Measurements from ENCODE around the gene PRSS38.

Gene PRSS38

DNA sequence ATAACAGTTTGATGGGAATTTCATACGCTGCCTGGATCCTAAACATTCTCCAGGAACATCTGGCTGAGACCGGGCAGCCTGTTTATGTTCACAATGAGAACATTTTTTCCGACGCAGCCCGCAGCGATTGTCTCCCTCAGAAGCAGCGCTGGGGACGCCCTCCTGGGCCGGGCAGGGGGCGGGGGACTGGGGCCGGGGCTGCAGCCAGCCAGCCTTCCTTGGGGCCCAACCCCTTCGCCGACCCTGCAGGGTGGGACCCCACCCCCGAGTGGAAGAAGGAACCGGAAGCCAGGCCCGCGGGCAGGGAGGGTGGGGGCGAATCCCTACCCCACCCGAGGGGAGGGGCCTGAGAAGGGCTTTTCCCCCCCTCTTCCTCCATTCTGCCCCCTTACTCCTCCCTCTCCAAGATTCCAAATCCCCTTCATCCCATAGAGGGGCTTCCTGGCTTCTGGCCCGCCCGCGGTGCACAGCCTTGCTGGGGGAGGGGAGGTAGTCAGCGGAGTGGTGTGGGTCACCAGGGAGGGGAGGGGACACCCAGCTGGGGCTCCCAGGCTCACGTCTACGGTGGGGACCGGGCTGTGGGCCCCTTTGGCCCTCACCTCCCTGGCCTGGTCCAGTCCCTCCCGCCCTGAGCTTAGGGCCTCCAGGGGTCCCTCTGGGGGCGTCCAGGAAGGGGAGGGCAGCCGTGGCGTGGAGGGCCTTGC lies 71.7 kb downstream of the PRSS38 start:
- DNase-seq = peak; percentile 59

DNA sequence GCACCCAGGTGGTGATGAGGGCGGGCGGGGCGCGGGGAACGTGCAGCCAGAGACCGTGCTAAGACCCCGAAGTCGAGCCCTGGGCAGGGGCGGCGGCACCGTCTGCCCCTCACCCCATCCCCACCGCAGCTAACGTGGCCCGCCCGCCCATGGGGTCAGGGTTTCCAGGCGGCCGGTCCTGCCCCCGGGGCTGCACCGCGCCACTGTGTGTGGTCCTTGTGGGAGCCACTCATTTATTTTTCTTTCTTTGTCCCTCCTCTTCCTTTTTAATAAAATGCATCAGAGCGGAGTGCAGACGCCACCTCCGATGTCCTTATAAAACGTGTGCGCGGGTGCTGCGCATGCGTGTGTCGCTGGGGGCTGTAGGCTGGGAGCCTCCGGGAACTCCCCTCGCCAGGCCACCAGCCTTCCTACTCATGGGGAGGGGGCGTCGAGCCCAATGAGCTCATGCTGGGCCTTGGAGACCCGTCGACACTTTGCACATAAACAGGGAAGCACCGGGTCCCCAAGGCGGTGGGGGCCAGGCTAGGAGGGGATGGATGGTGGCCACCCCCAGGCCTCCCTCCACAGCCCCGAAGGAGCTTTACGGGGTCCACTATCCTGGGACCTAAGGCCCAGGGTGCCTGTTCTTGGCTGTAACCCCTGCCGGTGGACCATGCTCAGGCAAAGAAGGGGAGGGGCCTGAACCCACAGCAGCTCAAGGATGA lies 72.4 kb downstream of the PRSS38 start:
- DNase-seq = peak; percentile 85

DNA sequence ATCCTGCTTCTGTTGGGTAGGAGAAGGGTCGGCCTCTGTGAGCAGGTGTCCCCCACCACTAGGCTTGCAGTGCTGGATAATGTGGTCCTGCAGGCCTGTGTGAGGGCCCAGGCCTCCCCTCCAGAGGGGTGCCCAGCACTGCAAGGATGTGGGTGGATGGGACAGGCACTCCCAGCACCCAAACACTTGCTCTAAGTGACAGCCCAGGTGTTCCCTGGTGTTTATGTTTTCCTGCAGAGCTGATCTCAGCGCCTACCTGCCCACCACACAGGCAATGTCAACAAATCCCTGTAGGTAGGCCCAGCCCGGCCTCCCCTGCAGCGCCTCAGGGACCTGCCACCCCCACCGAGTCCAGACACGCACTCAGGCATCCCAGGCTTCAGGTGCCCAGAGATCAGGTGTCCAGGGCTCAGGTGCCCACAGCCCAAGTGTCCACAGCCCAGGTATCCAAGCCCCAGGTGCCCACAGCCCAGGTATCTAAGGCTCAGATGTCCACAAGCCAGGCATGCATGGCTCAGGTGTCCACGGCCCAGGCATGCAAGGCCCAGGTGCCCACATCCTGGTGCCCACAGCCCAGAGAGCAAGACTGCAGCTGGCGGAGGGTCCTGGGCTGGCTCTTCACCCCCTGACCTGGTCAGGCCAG lies 73.0 kb downstream of the PRSS38 start:
- DNase-seq = no peak

DNA sequence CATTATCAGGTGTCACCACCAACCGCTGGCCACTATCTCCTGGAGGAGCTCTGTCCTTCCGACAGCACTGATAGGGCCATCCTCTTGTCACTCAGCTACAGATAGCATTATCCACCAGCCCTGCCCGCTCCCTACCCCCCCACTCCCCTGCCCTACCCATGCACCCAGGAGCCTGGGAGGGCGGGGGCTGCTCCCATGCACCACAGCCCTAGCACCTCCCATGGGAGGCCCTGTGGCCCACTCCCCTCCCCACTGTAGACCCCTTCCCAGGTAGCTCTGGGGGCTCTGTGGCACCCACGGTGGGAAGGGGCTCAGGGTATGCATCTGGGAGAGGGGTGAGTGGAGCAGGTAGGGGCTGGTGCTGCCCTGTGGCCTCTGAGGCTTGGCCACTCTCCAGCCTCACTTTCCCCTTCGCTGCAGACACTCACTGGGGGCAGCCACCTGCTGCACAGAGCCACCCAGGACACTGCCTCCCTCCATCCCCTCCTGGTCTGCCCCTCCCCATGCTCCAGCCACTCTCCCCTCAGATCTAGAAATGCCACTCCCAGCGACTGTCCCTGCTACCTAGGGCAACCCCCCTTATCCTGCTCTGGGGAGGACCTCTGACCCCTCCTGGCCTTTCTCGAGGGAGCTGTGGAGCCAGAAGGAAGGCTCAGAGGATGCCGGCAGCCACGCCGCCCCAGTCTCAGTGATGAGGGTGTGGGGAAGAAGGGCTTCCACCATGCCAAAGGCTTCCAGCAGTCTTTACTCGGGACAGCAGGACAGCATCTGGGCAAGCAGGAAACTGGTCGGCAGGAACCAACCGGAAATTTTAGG lies 73.8 kb downstream of the PRSS38 start:
- DNase-seq = no peak

DNA sequence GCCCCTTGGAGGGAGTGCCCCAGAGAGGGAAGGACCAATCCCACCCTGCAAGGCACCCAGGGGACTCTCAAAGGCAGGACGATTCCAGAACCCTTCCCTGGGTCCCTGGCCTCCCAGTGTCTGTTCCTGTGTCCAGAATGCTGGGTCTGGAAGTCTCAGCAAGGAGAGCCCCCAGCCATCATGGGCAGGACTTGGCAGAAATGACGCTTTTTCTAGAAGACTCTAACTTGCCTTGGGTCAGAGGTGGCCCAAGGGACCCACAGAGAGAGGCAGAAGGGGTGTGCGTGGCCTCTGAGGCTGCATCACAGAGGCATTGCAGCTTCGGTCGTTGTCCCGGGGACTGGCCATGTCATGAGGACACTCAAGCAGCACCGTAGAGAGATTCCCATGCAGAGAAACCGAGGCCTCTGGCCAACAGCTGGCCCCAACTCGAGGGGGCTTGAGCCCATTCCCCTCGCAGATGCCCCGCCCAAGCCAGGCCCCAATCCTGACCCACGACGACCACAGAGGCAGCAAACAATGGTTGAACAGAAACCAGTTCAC lies 74.5 kb downstream of the PRSS38 start:
- no peak for DNase-seq

DNA sequence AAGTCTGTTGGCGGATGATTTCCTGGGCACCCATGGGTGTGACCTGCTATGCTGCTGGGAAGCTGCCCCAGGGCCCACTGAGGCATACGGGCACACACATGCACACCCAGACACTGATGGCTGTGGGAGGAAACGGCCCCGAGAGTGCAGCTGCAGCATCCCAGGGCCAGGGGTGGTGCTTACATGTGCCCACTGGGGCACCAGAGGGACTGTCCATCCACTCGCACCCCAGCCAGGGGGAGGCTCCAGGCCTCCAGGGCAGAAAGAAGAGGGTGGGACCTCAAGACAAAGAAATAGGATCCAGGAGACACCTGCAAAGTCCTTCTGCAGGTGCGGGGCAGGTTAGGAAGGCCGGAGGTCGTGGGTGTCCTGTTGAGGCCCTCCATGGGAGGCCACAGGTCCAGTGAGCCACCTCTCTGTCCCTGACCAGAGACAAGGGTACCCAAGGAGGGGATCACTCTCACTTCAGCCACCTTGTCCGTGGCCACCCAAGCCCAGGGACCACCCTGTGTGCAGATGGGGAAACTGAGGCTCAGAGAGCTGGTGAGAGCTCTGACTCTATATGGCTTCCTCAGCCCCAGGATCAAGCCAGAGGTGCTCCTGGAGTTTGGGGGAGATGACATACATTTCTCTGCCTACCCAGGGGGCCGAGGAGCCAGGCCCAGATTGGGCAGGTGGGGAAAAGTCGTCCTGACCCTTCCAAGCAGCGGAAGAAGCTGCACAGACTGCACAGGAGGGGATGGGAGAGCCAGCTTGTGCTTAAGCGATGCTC lies 75.2 kb downstream of the PRSS38 start:
- DNase-seq = no peak

DNA sequence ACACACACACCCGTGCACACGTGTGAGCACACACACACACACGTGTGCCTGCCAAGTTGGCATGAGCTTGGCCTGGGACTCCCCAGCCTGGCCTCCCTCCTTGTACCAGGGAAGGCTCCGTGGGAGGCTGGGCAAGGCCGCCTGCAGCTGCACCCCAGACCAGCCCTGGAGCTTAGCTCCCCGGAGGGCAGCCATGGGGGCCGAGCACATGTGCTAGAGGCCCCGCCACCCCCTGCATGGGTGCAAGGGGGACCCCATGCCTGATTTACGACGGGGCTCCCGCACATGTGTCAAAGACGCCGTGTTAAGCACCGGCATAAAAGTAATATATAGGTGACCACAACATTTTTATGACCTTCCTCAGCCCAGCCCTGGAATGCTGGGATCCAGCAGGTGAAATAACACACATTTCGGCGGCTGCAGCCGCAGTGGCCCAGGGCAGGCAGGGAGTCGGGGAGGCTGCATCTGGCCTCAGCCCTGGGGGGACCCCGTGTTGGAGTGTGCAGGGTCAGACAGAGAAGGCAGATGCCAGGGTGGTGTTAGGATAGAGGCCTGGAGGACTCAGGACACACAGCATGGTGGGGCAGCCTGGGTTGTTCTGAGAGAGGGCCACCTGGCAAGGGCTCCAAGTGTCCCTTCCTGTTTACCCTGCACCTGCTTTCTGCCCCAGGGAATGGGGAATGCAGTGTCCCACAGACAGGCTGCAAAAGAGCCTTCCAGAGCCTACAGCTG lies 75.9 kb downstream of the PRSS38 start:
- no peak for DNase-seq

DNA sequence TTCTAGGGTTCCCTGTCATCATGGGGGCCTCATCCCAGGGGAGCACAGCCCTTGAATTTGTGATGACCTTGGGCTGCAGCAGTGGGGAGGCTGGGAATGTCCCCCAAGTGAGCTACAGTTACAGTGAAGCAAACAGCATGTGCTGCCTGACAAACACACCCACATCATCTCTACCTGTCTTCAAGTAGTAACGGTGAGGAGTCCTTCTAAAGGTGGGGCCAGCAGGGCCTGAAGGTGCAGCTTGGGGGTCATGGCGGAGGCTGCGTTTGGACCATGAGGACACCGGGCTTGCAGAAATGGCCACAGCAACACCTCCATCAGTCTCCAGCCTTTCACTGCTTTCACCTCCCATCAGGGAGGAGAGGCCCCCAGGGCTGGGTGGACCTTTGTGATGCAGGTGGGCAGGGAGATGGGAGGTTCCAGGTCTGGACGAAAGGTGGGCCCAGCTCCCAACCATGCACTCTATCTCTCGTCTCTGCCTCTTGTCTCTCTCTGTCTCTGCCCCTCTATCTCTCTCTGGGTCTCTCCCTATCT lies 76.5 kb downstream of the PRSS38 start:
- no peak for DNase-seq

DNA sequence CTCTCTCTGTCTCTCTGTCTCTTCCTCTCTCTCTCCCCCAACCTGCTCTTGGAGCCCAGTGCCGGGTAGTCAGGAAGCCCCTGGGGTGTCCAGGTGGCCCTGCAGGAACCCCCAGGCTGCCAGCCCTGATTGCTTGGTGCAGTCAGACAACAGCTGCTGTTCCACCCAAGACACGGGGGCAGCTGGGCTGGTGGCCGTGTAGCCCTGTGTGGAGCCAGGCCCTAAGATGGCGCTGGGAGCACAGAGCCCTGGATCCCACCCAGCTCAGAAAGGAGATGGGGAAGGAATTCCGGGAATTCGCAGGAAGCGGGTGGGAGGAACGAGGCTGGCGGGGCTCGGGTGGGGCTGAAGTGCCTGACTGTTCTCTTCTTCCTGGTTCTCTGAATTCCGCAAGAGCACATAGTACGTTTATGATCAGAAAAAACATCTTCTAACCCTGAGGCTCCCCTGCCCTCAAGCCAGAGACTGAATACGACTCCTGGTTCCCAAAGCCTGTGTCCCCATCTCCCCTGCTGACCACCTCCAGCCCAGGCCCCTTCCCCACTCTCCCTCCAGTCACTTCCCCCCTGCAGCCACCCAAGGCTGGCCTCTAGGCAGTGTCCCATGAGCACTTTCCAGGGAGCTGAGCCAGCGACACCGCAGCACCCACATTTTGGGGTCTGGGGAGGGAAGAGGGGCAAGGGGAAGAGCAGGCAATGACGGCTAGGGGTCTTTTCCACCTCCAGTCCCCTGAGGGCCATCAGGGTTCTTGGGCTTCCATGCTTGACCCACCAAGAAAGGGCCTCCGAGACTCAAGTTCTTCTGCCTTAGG lies 77.2 kb downstream of the PRSS38 start:
- no peak for DNase-seq

DNA sequence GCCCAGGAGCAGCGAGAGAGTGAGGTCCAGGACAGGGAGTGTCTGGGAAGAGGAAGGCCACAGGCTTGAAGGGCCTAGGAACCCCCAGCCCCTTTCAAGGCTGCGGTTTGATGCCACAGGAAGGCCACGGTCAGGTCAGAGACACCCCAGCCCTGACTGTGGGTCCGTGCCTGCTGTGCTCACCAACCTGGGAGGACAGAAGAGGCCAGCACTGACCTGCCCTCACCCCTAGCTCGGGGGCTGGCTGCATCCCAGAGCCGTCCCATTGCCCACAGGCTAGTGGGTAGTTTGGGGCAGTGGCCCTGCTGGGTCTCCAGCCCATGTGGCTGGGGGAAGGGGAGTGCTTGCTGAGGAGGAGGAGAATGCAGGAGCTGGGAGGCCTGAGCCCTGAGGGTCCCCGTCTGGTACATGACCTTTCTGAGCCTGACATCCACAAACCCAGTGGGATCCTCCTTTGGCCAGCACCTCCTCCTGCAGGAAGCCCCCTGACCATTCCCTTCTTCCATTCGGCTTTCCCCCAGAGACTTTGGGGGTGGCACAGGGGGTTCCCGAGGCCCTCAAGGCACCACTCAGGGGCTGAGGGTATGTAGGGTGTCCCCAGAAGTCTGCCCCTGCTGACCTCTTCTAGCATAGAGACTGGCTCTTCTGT lies 77.9 kb downstream of the PRSS38 start:
- no peak for DNase-seq

DNA sequence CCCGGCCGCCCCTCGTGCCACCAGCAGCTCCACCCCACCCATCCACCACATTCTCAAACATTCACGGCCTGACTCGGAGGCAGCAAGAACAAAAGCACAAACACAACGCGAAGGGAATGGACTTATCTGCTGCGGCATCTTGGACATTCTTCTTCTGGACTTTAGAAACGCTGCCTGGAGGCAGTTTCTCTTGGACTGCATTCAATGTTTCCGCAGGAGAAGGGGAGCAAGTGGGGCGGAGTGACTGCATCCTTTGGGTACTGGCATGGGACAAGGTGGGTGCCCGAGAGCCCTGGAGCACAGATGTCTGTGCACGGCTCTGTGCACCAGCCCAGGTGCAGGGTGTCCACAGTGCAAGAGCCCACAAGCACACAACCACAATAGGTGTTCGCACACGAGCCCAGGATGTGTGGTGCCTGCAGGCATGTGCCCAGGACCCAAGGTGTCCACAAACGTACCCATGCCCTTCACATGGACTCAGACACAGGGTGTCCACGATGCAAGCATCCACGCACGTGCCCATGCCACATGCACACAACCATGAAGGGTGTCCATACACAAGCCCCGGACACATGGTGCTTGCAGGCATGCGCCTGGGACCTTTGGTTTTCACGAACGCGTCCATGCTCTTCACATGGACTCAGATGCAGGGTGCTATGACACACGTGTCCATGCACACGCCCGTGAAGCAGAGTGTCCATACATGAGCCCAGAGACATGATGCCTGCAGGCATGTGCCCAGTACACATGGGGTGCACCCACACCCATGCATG lies 78.7 kb downstream of the PRSS38 start:
- no peak for DNase-seq

DNA sequence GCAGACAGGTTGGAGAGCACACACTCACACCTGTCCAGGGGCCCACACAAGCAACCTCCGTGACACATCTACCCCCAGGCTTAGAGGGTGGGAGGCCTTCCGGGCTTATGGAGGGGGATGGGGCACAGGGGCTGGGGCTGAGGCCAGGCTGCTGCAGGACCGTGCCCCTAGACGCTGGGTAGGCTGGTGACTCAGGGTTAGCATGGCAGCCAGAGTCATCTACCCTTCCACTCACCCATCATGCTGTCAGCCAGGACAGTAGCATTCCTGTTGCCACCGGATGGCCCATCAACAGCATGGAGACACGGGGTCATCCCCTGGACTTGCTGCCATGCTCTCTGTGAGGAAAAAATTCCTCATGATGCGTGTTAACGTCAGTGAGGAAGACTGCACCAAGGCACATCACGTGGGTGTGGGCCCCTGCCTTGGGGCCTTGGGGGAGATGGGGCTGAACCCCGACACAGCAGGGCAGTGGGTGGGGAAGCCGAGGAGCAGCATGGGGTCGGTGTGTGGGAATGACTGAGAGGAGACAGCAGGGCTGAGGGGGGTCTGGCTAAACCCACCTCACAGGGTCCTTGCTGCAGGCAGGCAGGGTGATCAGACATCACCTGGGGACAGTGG lies 79.5 kb downstream of the PRSS38 start:
- DNase-seq = no peak
